Ascending aorta (tissue), 2 donors: ENCODE measurements around the gene IFITM1. TPM values are rescaled to one million over a fixed set of nuclear protein-coding genes. Genes with fewer than 3 reads are reported as not detected.

ENCODE experiments used
- DNase-seq, 2 donors: peaks; one replicate each; pipeline ENCODE4 v3.0.0-alpha.2; 2019; ENCODE audit warnings: low spot score in 2 of 2
- H3K27ac ChIP-seq, 2 donors: fragments of 200-600 bp; sonication (generic); one replicate each; pipeline ENCODE4 v1.5.1; 2016 to 2017; ENCODE audit warnings: mild to moderate bottlenecking in 1 of 2
- H3K27me3 ChIP-seq: fragments of 200-600 bp; sonication (generic); one replicate; pipeline ENCODE4 v1.5.1; 2017
- H3K36me3 ChIP-seq, 2 donors: fragments of 200-600 bp; sonication (generic); one replicate each; pipeline ENCODE4 v1.5.1; 2016
- H3K4me1 ChIP-seq, 2 donors: fragments of 200-600 bp; sonication (generic); one replicate each; pipeline ENCODE4 v1.5.1; 2016 to 2017; ENCODE audit warnings: mild to moderate bottlenecking in 1 of 2
- H3K4me3 ChIP-seq, 2 donors: fragments of 200-600 bp; sonication (generic); one replicate each; pipeline ENCODE4 v1.5.1; 2016 to 2017; ENCODE audit warnings: mild to moderate bottlenecking in 1 of 2
- H3K9me3 ChIP-seq, 2 donors: fragments of 200-600 bp; sonication (generic); one replicate each; pipeline ENCODE4 v1.5.1; 2016
- intact Hi-C: fragments of 100-400 bp; cut with DNase I; formaldehyde crosslinking; loops from one replicate; pipeline ENCODE4 v1.15.1; 2023
- total RNA-seq: library from RNA; depleted of rRNA; stranded (reverse); fragments of >200 nt; gene quantifications from one replicate; pipeline ENCODE4 v1.1.0, GENCODE V29; 2016
- TF ChIP-seq, protein P1 (sequence below), 3 experiments: fragments of 200-600 bp in 2 of 3; fragments of 450-650 bp in 1 of 3; sonication (generic) in 2 of 3; IDR thresholded peaks; one replicate each; pipeline ENCODE4 v1.5.1; 2016 to 2019; ENCODE audit warnings: antibody characterized with exemption in 3 of 3, mild to moderate bottlenecking in 1 of 3, moderate library complexity in 1 of 3

IFITM1 gene
- total RNA-seq, 1 donor from 2014 or later = 650 TPM

DNA sequence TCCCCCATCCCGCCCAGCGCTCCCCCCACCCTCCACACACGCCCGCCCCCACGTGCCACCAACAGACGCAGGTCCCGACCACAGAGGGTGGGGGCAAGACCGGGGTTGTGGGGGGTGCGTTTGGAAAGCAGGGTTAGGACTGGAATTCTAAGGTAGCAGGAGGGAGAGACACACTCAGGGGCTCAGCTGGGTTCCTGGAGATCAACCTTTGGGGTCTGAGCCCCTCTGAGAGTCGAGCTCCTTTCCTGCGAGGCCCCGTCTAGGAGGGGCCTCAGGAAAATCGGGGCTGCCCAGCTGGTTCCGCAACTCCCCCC is 24.5 kb upstream of the IFITM1 start:
- H3K4me1 ChIP-seq = peaks cover 8 to 14% of the 10 kb centered on the region in 2 donors
- intact Hi-C loops = loop anchor here (2.0 kb wide), 1 partner anchor 53 kb away; the partner anchor contains the start of genes PSMD13 and SIRT3
- H3K27ac ChIP-seq = peak overlapping the region; percentile 57 to 59
- H3K9me3 ChIP-seq = no peaks in the 10 kb centered on the region
- peaks cover 4% of the 10 kb centered on the region for H3K27me3 ChIP-seq
- H3K36me3 ChIP-seq = peaks cover 7 to 11% of the 10 kb centered on the region in 2 donors
- peak in 1 of 2 donors; percentile 62 for DNase-seq
- TF ChIP-seq, protein P1, sequence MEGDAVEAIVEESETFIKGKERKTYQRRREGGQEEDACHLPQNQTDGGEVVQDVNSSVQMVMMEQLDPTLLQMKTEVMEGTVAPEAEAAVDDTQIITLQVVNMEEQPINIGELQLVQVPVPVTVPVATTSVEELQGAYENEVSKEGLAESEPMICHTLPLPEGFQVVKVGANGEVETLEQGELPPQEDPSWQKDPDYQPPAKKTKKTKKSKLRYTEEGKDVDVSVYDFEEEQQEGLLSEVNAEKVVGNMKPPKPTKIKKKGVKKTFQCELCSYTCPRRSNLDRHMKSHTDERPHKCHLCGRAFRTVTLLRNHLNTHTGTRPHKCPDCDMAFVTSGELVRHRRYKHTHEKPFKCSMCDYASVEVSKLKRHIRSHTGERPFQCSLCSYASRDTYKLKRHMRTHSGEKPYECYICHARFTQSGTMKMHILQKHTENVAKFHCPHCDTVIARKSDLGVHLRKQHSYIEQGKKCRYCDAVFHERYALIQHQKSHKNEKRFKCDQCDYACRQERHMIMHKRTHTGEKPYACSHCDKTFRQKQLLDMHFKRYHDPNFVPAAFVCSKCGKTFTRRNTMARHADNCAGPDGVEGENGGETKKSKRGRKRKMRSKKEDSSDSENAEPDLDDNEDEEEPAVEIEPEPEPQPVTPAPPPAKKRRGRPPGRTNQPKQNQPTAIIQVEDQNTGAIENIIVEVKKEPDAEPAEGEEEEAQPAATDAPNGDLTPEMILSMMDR (IDR thresholded peaks at IDR 0.05) = no peak
- H3K4me3 ChIP-seq = peak overlapping the region; percentile 69 to 97

DNA sequence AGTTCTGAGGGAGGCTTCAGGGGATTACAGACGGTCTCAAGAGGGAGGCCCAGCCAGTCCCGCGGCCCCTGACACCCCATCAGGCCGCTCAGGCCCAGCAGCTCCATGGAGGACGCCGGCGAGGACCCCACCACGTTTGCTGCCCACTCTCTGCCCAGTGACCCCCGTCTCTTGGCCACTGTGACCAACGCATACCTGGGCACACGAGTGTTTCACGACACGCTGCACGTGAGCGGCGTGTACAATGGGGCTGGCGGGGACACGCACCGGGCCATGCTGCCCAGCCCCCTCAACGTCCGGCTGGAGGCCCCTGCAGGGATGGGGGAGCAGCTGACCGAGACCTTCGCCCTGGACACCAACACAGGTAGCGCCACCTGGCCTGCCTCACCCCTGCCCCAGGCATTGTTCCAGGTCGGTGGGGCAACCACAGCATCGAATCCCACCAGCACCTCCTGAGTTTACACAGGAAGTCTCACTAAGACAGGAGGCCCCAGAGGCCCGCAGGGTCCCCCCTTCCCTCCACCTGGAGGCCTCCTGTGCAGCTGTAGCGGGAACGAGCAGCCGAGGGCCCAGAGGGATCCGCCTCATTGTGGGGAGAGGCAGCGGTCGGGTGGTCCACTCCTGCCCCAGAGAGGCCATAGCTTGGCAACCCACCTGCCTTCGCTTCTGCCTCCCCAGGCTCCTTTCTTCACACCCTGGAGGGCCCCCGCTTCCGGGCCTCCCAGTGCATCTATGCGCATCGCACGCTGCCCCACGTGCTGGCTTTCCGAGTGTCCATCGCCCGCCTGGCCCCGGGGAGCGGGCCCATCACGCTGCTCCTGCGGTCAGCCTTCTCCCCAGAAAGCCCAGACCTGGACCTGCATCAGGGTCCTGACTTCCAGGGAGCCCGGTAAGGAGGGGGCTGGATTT is 23.9 kb upstream of the IFITM1 start:
- Histone ChIP-seq H3K9me3 (no peaks in the 10 kb centered on the region), H3K4me1 (peaks cover 8 to 14% of the 10 kb centered on the region in 2 donors), H3K4me3 (peak overlapping the region; percentile 69 to 97), H3K36me3 (peaks cover 7 to 11% of the 10 kb centered on the region in 2 donors), H3K27me3 (peaks cover 4% of the 10 kb centered on the region), H3K27ac (peak overlapping the region in 1 of 2 donors; percentile 57)
- no peak for DNase-seq
- TF ChIP-seq, protein P1 (IDR thresholded peaks at IDR 0.05) = no peak
- intact Hi-C loops = loop anchor here (2.0 kb wide), 1 partner anchor 53 kb away; the partner anchor contains the start of genes PSMD13 and SIRT3

DNA sequence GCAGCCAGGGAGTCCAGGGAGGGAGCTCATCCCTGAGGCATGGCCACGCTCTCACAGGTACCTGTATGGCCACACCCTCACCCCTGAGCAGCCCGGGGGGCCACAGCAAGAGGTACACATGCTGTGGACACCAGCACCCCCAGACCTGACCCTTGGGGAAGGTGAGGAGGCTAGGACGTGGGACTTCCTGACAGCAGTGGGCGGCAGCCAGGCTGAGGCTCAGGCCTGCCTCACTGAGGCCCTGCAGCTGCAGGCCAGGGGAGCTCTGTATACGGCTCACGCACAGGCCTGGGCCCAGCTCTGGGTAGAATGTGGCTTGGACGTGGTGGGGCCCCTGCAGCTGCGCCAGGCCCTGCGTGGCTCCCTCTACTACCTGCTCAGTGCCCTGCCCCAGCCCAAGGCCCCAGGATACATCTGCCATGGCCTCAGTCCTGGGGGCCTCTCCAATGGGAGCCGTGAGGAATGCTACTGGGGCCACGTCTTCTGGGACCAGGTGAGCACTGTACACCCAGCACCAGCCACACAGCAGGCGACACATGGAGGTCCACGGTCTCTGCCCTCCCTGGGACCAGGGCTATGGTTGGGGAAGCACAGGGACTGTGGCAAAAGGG is 23.1 kb upstream of the IFITM1 start:
- peaks cover 4% of the 10 kb centered on the region for H3K27me3 ChIP-seq
- H3K36me3 ChIP-seq = peaks cover 7 to 11% of the 10 kb centered on the region in 2 donors
- H3K9me3 ChIP-seq = no peaks in the 10 kb centered on the region
- TF ChIP-seq, protein P1 (IDR thresholded peaks at IDR 0.05) = no peak
- no peak overlapping the region for H3K4me3 ChIP-seq
- H3K4me1 ChIP-seq = peaks cover 8 to 14% of the 10 kb centered on the region in 2 donors
- intact Hi-C loops = no loop called here
- no peak overlapping the region for H3K27ac ChIP-seq
- DNase-seq = no peak

DNA sequence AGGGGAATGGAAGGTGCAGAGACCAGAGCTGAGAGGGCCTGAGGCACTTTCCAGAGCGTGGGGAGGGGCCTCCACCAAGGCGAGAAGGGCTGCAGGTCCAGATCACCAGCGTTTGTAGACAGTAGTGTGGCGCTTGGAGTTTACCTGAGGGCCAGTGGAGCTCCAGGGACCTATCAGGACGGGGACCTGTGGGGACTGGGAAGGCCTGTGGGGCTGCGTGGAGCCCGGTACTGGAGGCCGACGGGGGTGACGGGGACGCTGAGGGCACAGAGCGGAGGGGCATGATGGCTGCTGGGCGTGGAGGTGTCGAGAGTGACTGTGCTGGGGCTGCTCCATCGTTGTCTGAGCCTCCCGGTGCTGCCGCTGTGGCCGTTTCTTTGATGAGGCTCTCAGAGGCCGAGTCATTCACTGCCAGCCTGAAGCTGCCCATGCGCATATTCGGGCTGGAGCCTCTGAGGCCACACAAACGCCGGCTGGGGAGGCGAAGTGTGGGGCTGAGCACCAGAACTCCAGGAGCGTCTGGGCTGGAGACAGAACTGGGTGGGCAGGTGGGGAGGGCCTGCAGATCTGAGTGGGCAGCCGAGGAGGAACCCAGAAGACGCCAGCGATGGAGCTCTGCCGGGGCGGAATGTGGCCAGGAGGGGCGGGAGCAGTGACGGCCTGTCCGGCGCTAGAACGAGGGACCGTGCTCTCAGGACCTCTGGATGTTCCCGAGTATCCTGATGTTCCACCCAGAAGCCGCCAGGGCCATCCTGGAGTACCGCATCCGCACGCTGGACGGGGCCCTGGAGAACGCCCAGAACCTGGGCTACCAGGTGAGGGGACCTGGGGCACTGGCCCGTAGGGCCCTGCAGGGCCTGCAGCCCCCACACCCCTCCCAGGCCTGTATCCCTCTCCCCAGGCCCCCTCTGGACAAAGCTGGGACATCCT is 22.3 kb upstream of the IFITM1 start:
- DNase-seq = no peak
- intact Hi-C loops = no loop called here
- peaks cover 4% of the 10 kb centered on the region for H3K27me3 ChIP-seq
- H3K9me3 ChIP-seq = no peaks in the 10 kb centered on the region
- TF ChIP-seq, protein P1 (IDR thresholded peaks at IDR 0.05) = no peak
- H3K4me1 ChIP-seq = peaks cover 8 to 14% of the 10 kb centered on the region in 2 donors
- no peak overlapping the region for H3K4me3 ChIP-seq
- H3K36me3 ChIP-seq = peaks cover 7 to 11% of the 10 kb centered on the region in 2 donors
- H3K27ac ChIP-seq = no peak overlapping the region
